HUES48 (cell line): ENCODE measurements around the gene OR2G2.

Source experiments
- H3K27ac ChIP-seq: one replicate; pipeline ENCODE4 v1.7.0; 2013; ENCODE audit warnings: low read depth, low read length, inconsistent platforms
- H3K27me3 ChIP-seq: 2 replicates; pipeline ENCODE4 v1.6.1; 2013; ENCODE audit warnings: mild to moderate bottlenecking, low read length; ENCODE audit not compliant: control insufficient read depth, insufficient read depth
- H3K36me3 ChIP-seq: 2 replicates; pipeline ENCODE4 v1.6.1; 2013; ENCODE audit warnings: low read length; ENCODE audit not compliant: control insufficient read depth, insufficient read depth
- H3K4me1 ChIP-seq: 2 replicates; pipeline ENCODE4 v1.6.1; 2013; ENCODE audit warnings: mild to moderate bottlenecking, low read length; ENCODE audit not compliant: control insufficient read depth, insufficient read depth
- H3K4me3 ChIP-seq: 2 replicates; pipeline ENCODE4 v1.5.1; 2013; ENCODE audit warnings: mild to moderate bottlenecking, low read depth, low read length
- H3K9ac ChIP-seq: 2 replicates; pipeline ENCODE4 v1.6.1; 2013; ENCODE audit warnings: mild to moderate bottlenecking, low read depth, low read length, moderate library complexity
- H3K9me3 ChIP-seq: 2 replicates; pipeline ENCODE4 v1.6.1; 2013; ENCODE audit warnings: low read length; ENCODE audit not compliant: control insufficient read depth, insufficient read depth

The OR2G2 gene, protein sequence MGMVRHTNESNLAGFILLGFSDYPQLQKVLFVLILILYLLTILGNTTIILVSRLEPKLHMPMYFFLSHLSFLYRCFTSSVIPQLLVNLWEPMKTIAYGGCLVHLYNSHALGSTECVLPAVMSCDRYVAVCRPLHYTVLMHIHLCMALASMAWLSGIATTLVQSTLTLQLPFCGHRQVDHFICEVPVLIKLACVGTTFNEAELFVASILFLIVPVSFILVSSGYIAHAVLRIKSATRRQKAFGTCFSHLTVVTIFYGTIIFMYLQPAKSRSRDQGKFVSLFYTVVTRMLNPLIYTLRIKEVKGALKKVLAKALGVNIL

DNA sequence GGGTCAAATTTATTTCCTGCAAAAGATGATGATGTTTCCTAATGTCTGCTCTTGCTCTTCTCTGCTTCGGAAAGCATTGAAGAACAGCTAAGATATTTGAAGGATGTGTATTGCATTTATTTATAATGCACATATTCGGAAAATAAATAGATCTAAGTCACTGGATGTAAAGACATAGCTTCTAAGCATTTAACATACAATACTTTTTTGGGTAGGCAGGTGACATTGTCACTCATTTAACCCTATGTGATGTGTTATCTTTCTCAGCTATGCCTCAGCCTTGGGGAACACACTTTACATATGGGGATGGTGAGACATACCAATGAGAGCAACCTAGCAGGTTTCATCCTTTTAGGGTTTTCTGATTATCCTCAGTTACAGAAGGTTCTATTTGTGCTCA is at the start of gene OR2G2:
Gene OR2G2 (plus strand): TSS at position 301 of the 400 bp plus-strand sequence. CDS start 0 bp downstream, at position 301.
- no peak within 1 kb of the TSS for H3K9ac ChIP-seq
- no peaks in the 10 kb centered on the region for H3K27me3 ChIP-seq
- no peak within 1 kb of the TSS for H3K4me3 ChIP-seq
- H3K36me3 ChIP-seq: no peaks in the 10 kb centered on the region
- 0 out of 2 replicates have a peak, but pooled peaks cover 6% of the 10 kb centered on the region for H3K9me3 ChIP-seq
- H3K27ac ChIP-seq: no peak within 1 kb of the TSS
- H3K4me1 ChIP-seq: no peaks in the 10 kb centered on the region

GRCh38 chr1:247538561-247538960 is 49.6 kb upstream of the OR2G2 start:
- no peaks in the 10 kb centered on the region for H3K9me3 ChIP-seq
- H3K27ac ChIP-seq: no peak overlapping the region
- H3K4me1 ChIP-seq: no peaks in the 10 kb centered on the region
- H3K4me3 ChIP-seq: no peak overlapping the region
- H3K36me3 ChIP-seq: no peaks in the 10 kb centered on the region
- no peak overlapping the region for H3K9ac ChIP-seq
- H3K27me3 ChIP-seq: no peaks in the 10 kb centered on the region

- no peak overlapping the region for H3K27ac ChIP-seq
- no peaks in the 10 kb centered on the region for H3K4me1 ChIP-seq
- H3K9ac ChIP-seq: no peak overlapping the region
- no peaks in the 10 kb centered on the region for H3K9me3 ChIP-seq
- no peak overlapping the region for H3K4me3 ChIP-seq
- H3K27me3 ChIP-seq: no peaks in the 10 kb centered on the region
- H3K36me3 ChIP-seq: no peaks in the 10 kb centered on the region
Measured at GRCh38 chr1:247539215-247539614, 48.9 kb upstream of the OR2G2 start.

GRCh38 chr1:247540581-247540980 is 47.6 kb upstream of the OR2G2 start:
- Histone ChIP-seq H3K4me1 (no peaks in the 10 kb centered on the region), H3K9ac (no peak overlapping the region), H3K9me3 (no peaks in the 10 kb centered on the region), H3K4me3 (no peak overlapping the region), H3K27me3 (no peaks in the 10 kb centered on the region), H3K27ac (no peak overlapping the region), H3K36me3 (no peaks in the 10 kb centered on the region)

GRCh38 chr1:247542811-247543210 is 45.3 kb upstream of the OR2G2 start:
- Histone ChIP-seq H3K4me3 (no peak overlapping the region), H3K9me3 (no peaks in the 10 kb centered on the region), H3K27ac (no peak overlapping the region), H3K27me3 (no peaks in the 10 kb centered on the region), H3K36me3 (no peaks in the 10 kb centered on the region), H3K4me1 (peaks cover 6% of the 10 kb centered on the region), H3K9ac (no peak overlapping the region)

GRCh38 chr1:247548092-247548491 is 40.1 kb upstream of the OR2G2 start:
- H3K9ac ChIP-seq: no peak overlapping the region
- no peaks in the 10 kb centered on the region for H3K27me3 ChIP-seq
- no peaks in the 10 kb centered on the region for H3K9me3 ChIP-seq
- H3K27ac ChIP-seq: no peak overlapping the region
- peaks cover 14% of the 10 kb centered on the region for H3K4me1 ChIP-seq
- no peaks in the 10 kb centered on the region for H3K36me3 ChIP-seq
- H3K4me3 ChIP-seq: no peak overlapping the region

- H3K4me1 ChIP-seq: peaks cover 14% of the 10 kb centered on the region
- no peak within 1 kb of the TSS for H3K27ac ChIP-seq
- H3K27me3 ChIP-seq: no peaks in the 10 kb centered on the region
- H3K9me3 ChIP-seq: no peaks in the 10 kb centered on the region
- H3K9ac ChIP-seq: no peak within 1 kb of the TSS
- no peak within 1 kb of the TSS for H3K4me3 ChIP-seq
- no peaks in the 10 kb centered on the region for H3K36me3 ChIP-seq
Measured at GRCh38 chr1:247548769-247549182, 39.4 kb upstream of the OR2G2 start, which contains the start of gene GCSAML. GCSAML (plus strand) TSS chr1:247549134; CDS start chr1:247549192, 58 bp downstream.

- no peak overlapping the region for H3K9ac ChIP-seq
- H3K4me3 ChIP-seq: no peak overlapping the region
- peaks cover 14% of the 10 kb centered on the region for H3K4me1 ChIP-seq
- H3K36me3 ChIP-seq: no peaks in the 10 kb centered on the region
- H3K27me3 ChIP-seq: no peaks in the 10 kb centered on the region
- no peak overlapping the region for H3K27ac ChIP-seq
- no peaks in the 10 kb centered on the region for H3K9me3 ChIP-seq
Measured at GRCh38 chr1:247551721-247552120, 36.4 kb upstream of the OR2G2 start.

DNA sequence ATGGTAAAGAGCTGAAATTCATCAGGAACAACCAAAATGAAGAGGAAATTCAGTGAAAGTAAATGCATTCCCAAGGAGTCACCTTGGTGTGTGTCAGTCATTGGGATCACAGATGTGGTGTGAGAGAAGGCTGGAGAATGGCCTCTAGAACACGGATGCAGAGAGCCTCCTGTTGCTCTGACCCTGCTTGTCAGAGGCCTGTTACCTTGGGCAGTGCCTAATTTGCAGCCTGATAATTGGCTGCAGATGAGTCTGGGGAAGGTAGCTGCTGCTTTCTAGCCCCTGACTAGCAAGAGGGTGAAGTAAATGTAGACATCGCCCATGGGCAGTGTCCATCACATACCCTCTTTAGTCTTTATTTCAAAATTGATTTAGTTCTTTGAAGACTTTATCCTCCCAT is 35.9 kb upstream of the OR2G2 start:
- Histone ChIP-seq H3K9ac (no peak overlapping the region), H3K27ac (no peak overlapping the region), H3K9me3 (no peaks in the 10 kb centered on the region), H3K27me3 (no peaks in the 10 kb centered on the region), H3K4me1 (peaks cover 14% of the 10 kb centered on the region), H3K4me3 (no peak overlapping the region), H3K36me3 (no peaks in the 10 kb centered on the region)

DNA sequence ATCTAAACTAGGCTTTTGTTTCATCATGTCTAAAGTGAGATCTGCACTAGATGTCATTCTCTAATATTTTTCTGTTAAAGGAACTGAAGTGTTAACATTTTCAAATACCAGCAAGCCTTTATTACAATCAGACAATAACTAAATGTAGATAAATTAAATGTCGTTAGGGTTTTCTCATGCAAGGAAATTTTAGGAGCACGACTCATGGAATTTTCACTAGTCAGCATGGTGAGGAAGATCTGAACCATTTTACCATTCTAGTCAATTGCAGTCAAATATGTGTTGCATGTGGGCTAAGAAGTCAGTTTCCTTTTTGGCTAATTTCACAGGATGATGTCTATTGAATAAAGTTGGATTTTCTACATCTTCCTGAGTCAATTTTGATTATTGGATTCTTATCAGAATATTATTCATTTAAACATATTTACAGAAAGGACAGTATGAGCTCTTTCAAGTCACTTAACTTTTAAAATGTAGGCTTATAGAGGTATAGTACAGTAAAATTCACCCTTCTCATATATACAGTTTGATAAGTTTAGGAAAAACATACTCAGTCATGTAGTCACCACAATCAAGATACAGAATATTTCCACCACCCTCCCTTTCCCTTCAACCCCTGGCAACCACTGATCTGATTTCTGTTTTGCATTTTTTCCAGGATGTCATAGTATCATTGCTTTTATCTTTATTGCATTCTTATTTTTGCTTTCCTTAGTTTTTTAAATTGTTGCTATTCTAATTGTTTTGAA is 30.1 kb upstream of the OR2G2 start:
- Histone ChIP-seq H3K4me3 (no peak overlapping the region), H3K27me3 (no peaks in the 10 kb centered on the region), H3K4me1 (0 out of 2 replicates have a peak, but pooled peaks cover 5% of the 10 kb centered on the region)

DNA sequence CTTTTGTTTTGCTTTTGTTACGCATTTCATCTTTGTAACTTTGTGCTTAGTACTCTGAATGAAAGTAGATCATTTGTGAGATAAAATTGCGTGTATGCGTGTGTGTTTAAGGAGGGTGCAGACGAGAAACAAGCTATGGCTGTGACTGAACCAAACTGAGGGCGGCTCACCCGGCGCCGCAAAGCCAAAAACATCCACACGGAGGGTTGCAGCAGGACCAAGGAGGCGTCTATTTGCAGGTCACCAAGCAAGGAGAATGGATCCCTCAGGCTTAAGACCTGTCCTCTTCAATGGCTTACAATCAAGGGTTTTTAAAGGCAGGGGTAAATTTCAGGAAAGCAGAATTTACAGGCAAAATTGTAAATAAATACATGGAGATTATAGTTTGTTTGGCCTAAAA is 26.4 kb upstream of the OR2G2 start:
- no peaks in the 10 kb centered on the region for H3K27me3 ChIP-seq
- no peak overlapping the region for H3K9ac ChIP-seq
- no peak overlapping the region for H3K4me3 ChIP-seq
- no peaks in the 10 kb centered on the region for H3K9me3 ChIP-seq
- H3K27ac ChIP-seq: no peak overlapping the region
- no peaks in the 10 kb centered on the region for H3K36me3 ChIP-seq
- 0 out of 2 replicates have a peak, but pooled peaks cover 5% of the 10 kb centered on the region for H3K4me1 ChIP-seq

More for the DNA sequence above, 30.1 kb upstream of the OR2G2 start:
- H3K9me3 ChIP-seq: no peaks in the 10 kb centered on the region
- H3K27ac ChIP-seq: no peak overlapping the region
- H3K36me3 ChIP-seq: no peaks in the 10 kb centered on the region
- no peak overlapping the region for H3K9ac ChIP-seq
